HepG2 (cell line): ENCODE results near the gene UNC93A. TPM values are rescaled to one million over a fixed set of nuclear protein-coding genes. Genes with fewer than 3 reads are reported as not detected.

ENCODE experiments used
- ATF4 ChIP-seq, 2 experiments: fragments of 450-650 bp in 1 of 2; sonication (generic) in 1 of 2; formaldehyde crosslinking; IDR thresholded peaks; 2 replicates each; pipeline versions ENCODE4 v1.5.0 to v1.8.0; 2020 to 2022; ENCODE audit warnings: mild to moderate bottlenecking in 1 of 2, missing genetic modification reagents in 1 of 2
- CERS6 ChIP-seq: sonication (generic); formaldehyde crosslinking; IDR thresholded peaks from 2 replicates; pipeline ENCODE4 v1.5.0; 2020; ENCODE audit warnings: missing genetic modification reagents
- DPF2 ChIP-seq: sonication (generic); formaldehyde crosslinking; IDR thresholded peaks from 2 replicates; pipeline ENCODE4 v1.4.0; 2020; ENCODE audit warnings: mild to moderate bottlenecking, low read depth, missing genetic modification reagents, borderline replicate concordance
- FOXP4 ChIP-seq: sonication (generic); formaldehyde crosslinking; IDR thresholded peaks from 2 replicates; pipeline ENCODE4 v1.4.0; 2020; ENCODE audit warnings: missing genetic modification reagents
- KLF12 ChIP-seq: sonication (generic); formaldehyde crosslinking; IDR thresholded peaks from 2 replicates; pipeline ENCODE4 v1.4.0; 2020; ENCODE audit warnings: missing genetic modification reagents, borderline replicate concordance
- MBNL3 ChIP-seq: fragments of 250-450 bp; sonication (Bioruptor Pico); conservative IDR thresholded peaks from 2 replicates; pipeline ENCODE4 v1.8.0; 2022; ENCODE audit warnings: mild to moderate bottlenecking, inconsistent platforms
- NFYB ChIP-seq: sonication (generic); formaldehyde crosslinking; IDR thresholded peaks from 2 replicates; pipeline ENCODE4 v1.4.0; 2020; ENCODE audit warnings: missing genetic modification reagents
- PHF21A ChIP-seq: sonication (generic); formaldehyde crosslinking; IDR thresholded peaks from 2 replicates; pipeline ENCODE4 v1.5.0; 2020; ENCODE audit warnings: mild to moderate bottlenecking, missing genetic modification reagents
- RBAK ChIP-seq: sonication (generic); formaldehyde crosslinking; IDR thresholded peaks from 2 replicates; pipeline ENCODE4 v1.5.1; 2020; ENCODE audit warnings: mild to moderate bottlenecking, missing genetic modification reagents
- RNF219 ChIP-seq: sonication (generic); formaldehyde crosslinking; IDR thresholded peaks from 2 replicates; pipeline ENCODE4 v1.5.0; 2020; ENCODE audit warnings: mild to moderate bottlenecking, missing genetic modification reagents
- STAT6 ChIP-seq: sonication (generic); formaldehyde crosslinking; IDR thresholded peaks from 2 replicates; pipeline ENCODE4 v1.4.0; 2020; ENCODE audit warnings: missing genetic modification reagents, mild to moderate bottlenecking, borderline replicate concordance
- ZBTB42 ChIP-seq: sonication (generic); formaldehyde crosslinking; IDR thresholded peaks from 2 replicates; pipeline ENCODE4 v1.5.0; 2020; ENCODE audit warnings: mild to moderate bottlenecking, missing genetic modification reagents
- ZNF124 ChIP-seq: sonication (generic); formaldehyde crosslinking; IDR thresholded peaks from 2 replicates; pipeline ENCODE4 v1.4.0; 2020; ENCODE audit warnings: missing genetic modification reagents
- ZNF263 ChIP-seq: sonication (generic); formaldehyde crosslinking; IDR thresholded peaks from 2 replicates; pipeline ENCODE4 v1.4.0; 2020; ENCODE audit warnings: missing genetic modification reagents
- ZNF382 ChIP-seq: sonication (generic); formaldehyde crosslinking; IDR thresholded peaks from 2 replicates; pipeline ENCODE4 v1.5.0; 2020; ENCODE audit warnings: missing genetic modification reagents, mild to moderate bottlenecking, borderline replicate concordance
- ZNF44 ChIP-seq: sonication (generic); formaldehyde crosslinking; IDR thresholded peaks from 2 replicates; pipeline ENCODE4 v1.5.1; 2020; ENCODE audit warnings: mild to moderate bottlenecking, missing genetic modification reagents
- ZNF558 ChIP-seq: sonication (generic); formaldehyde crosslinking; IDR thresholded peaks from 2 replicates; pipeline ENCODE4 v1.9.0; 2022; ENCODE audit warnings: mild to moderate bottlenecking, missing genetic modification reagents, borderline replicate concordance
- ZNF75D ChIP-seq: sonication (generic); formaldehyde crosslinking; IDR thresholded peaks from 2 replicates; pipeline ENCODE4 v1.8.1; 2023; ENCODE audit warnings: missing genetic modification reagents, mild to moderate bottlenecking, borderline replicate concordance
- polyA plus RNA-seq, 8 experiments: library from polyadenylated mRNA; depleted of rRNA in 3 of 8; stranded (reverse) in 7 of 8; unstranded in 1 of 8; fragments of >200 nt; fragmentation: Illumina TruSeq in 4 of 8; extraction: Trizol in 4 of 8; gene quantifications; 2 replicates each; pipeline versions ENCODE4 v1.2.1 to v1.2.3, GENCODE V29; 2011 to 2016; ENCODE audit warnings: low read depth in 4 of 8, missing spikeins in 1 of 8, mixed read lengths in 1 of 8; ENCODE audit not compliant: insufficient read depth in 1 of 8
- total RNA-seq, 5 experiments: library from RNA; depleted of rRNA; stranded (reverse); fragments of >200 nt; fragmentation: Illumina TruSeq; extraction: Trizol; gene quantifications; 2 replicates each; pipeline ENCODE4 v1.2.3, GENCODE V29; 2016; ENCODE audit warnings: low read depth in 1 of 5

Gene UNC93A
- total and polyA plus RNA-seq, 2 of the 13 experiments (the other 11 are each of a cell fraction or from before 2014, with no cell fraction given), result 11.0 to 42.7 TPM

DNA sequence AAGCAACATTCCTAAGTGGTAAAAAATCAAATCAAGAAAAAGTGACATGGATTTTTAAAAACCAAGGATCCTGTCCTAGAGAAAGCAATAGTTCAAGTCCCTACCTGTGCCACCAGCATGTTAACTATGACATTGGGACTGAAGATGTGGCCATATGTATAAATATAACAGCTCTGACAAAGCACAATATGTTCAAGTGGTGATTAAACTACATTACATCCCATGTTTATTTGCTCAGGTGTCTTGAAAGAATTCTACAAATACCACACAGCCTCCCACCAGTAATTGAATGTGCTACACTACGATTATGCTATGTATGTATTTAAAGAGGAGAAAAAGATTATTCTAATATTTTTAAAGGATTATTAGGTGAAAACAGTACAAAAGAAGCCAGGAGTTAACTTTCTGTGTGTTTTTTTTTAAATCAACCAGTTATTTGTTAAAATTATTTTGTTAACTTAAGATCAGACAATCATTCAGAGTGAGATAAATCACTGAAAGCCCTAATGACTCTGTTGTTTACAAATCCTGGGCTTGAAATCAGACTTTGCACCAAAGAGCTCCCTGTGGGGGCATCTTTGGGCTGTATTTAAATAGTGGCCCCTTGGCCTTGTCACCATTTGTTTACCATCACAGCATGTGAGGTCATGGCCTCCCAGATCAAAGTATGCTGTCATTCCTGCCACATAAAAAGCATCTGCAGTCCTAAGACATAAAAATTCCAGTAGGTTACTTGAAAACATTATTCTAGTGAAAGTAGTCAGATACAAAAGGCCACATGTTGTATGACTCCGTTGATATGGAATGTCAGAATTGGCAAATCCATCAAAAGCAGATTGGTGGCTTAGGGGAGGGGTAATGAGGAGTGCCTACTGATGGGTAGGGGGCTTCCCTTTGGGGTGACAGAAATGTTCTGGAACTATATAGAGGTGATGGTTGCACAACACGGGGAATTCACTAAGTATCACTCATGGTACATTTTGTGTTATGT is 50.8 kb downstream of the UNC93A start (continued):
- TF ChIP-seq RNF219 (peak; percentile 98), ATF4 (CRISPR knock-in tag; IDR thresholded peaks at IDR 0.05) (peak in 1 of 2 experiments; percentile 69; a peak in 2 of 4 replicates), ZNF558 (CRISPR knock-in tag) (0 out of 2 replicates have a peak, but pooled peaks have one; percentile 65), RBAK (no peak), NFYB (CRISPR knock-in tag) (no peak), KLF12 (CRISPR knock-in tag) (peak; percentile 52; the same call in 1 of the 2 replicates), ZBTB42 (no peak), STAT6 (CRISPR knock-in tag) (peak; percentile 100), ZNF44 (CRISPR knock-in tag) (peak; percentile 72; the same call in 1 of the 2 replicates), PHF21A (CRISPR knock-in tag) (peak; percentile 98), DPF2 (peak; percentile 97), CERS6 (CRISPR knock-in tag) (no peak), ZNF75D (CRISPR knock-in tag) (no peak), FOXP4 (CRISPR knock-in tag) (peak; percentile 100), ZNF263 (CRISPR knock-in tag) (0 out of 2 replicates have a peak, but pooled peaks have one; percentile 23), ZNF124 (CRISPR knock-in tag) (peak; percentile 84), ZNF382 (CRISPR knock-in tag) (no peak), MBNL3 (CRISPR knock-in tag) (no peak)
